Measurements from ENCODE around the gene CNGB1. TPM values are rescaled to one million over a fixed set of nuclear protein-coding genes. Genes with fewer than 3 reads are reported as not detected.

Gene CNGB1
- total and polyA plus RNA-seq, 2 donors (not counting 1 experiment from before 2014, with no cell fraction given) = not detected

GRCh38 chr16:57916735-57917438 lies 54.0 kb downstream of the CNGB1 start:
- Histone ChIP-seq H3K27ac (ENCODE audit: insufficient read depth, low read length) (no peak overlapping the region), H4K20me1 (ENCODE audit: control insufficient read depth, extremely low read depth, insufficient read depth, low read length) (no peaks in the 10 kb centered on the region), H3K4me1 (ENCODE audit: control insufficient read depth, extremely low read depth, insufficient read depth, low read length) (no peaks in the 10 kb centered on the region), H3K79me2 (ENCODE audit: control insufficient read depth, insufficient read depth, low read length) (no peaks in the 10 kb centered on the region), H3K4me3 (replicated peaks in 1 of 4; ENCODE audit: control extremely low read depth in 1 of 4, insufficient read depth in 1 of 4, low read depth in 3 of 4, low read length in 4 of 4) (no peak overlapping the region), H3K9ac (ENCODE audit: insufficient read depth, low read length) (no peak overlapping the region), H3K9me3 (ENCODE audit: control insufficient read depth, insufficient read depth, low read depth, low read length) (no peaks in the 10 kb centered on the region), H2AFZ (ENCODE audit: low read length) (no peak overlapping the region), H3K36me3 (ENCODE audit: control insufficient read depth, insufficient read depth, low read length) (no peaks in the 10 kb centered on the region), H3K4me2 (ENCODE audit: extremely low read depth, insufficient read depth, low read length) (no peak overlapping the region), H3K27me3 (ENCODE audit: control insufficient read depth, insufficient read depth, low read length) (no peaks in the 10 kb centered on the region)
- DNase-seq (ENCODE audit: low read depth in 2 of 2) = no peak
- TF ChIP-seq, protein P1, sequence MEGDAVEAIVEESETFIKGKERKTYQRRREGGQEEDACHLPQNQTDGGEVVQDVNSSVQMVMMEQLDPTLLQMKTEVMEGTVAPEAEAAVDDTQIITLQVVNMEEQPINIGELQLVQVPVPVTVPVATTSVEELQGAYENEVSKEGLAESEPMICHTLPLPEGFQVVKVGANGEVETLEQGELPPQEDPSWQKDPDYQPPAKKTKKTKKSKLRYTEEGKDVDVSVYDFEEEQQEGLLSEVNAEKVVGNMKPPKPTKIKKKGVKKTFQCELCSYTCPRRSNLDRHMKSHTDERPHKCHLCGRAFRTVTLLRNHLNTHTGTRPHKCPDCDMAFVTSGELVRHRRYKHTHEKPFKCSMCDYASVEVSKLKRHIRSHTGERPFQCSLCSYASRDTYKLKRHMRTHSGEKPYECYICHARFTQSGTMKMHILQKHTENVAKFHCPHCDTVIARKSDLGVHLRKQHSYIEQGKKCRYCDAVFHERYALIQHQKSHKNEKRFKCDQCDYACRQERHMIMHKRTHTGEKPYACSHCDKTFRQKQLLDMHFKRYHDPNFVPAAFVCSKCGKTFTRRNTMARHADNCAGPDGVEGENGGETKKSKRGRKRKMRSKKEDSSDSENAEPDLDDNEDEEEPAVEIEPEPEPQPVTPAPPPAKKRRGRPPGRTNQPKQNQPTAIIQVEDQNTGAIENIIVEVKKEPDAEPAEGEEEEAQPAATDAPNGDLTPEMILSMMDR (conservative IDR thresholded peaks at IDR 0.05 in 1 of 2, IDR thresholded peaks at IDR 0.05 in 1 of 2; ENCODE audit: low read depth in 1 of 2, low read length in 2 of 2) = no peak
- no peak for TF ChIP-seq EZH2 (IDR thresholded peaks at IDR 0.05; ENCODE audit: low read length, missing control alignments)

DNA sequence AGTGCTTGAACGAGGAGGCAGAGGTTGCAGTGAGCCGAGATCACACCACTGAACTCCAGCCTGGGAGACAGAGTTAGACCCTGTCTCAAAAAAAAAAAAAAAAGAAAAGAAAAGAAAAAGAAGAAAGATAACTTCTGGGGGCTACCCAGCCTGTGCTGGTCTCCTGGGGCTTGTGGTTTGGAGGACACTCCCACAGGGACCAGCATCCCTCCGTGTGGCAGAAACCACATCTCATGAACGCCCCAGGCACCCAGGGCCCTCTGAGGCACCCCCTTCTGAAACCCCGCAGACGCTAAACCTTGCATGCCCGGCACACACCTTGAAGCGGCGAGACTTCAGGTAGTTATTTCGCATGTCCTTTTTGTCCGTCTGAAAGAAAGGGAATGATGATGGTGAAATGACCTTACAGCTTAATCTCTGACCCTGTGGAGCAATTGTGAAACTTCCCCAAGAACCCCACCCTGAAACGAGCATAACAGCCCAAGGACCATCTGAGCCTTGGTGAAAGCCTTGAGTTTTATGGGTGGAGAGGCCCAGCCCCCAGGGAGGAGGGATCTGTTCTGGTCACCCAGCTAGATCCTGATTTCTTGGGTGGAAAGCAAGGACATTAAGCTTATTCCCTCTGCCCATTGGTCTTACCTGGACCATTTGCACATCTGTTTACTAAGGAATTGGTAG lies 55.0 kb downstream of the CNGB1 start:
- Histone ChIP-seq H3K9me3 (ENCODE audit: control insufficient read depth, insufficient read depth, low read depth, low read length) (no peaks in the 10 kb centered on the region), H3K27me3 (ENCODE audit: control insufficient read depth, insufficient read depth, low read length) (no peaks in the 10 kb centered on the region), H3K27ac (ENCODE audit: insufficient read depth, low read length) (no peak overlapping the region), H3K4me1 (ENCODE audit: control insufficient read depth, extremely low read depth, insufficient read depth, low read length) (no peaks in the 10 kb centered on the region), H3K36me3 (ENCODE audit: control insufficient read depth, insufficient read depth, low read length) (no peaks in the 10 kb centered on the region), H3K79me2 (ENCODE audit: control insufficient read depth, insufficient read depth, low read length) (no peaks in the 10 kb centered on the region), H4K20me1 (ENCODE audit: control insufficient read depth, extremely low read depth, insufficient read depth, low read length) (no peaks in the 10 kb centered on the region), H3K4me3 (replicated peaks in 1 of 4; ENCODE audit: control extremely low read depth in 1 of 4, insufficient read depth in 1 of 4, low read depth in 3 of 4, low read length in 4 of 4) (no peak overlapping the region), H3K9ac (ENCODE audit: insufficient read depth, low read length) (no peak overlapping the region), H2AFZ (ENCODE audit: low read length) (no peak overlapping the region), H3K4me2 (ENCODE audit: extremely low read depth, insufficient read depth, low read length) (no peak overlapping the region)
- TF ChIP-seq, protein P1 (conservative IDR thresholded peaks at IDR 0.05 in 1 of 2, IDR thresholded peaks at IDR 0.05 in 1 of 2; ENCODE audit: low read depth in 1 of 2, low read length in 2 of 2) = no peak
- no peak for TF ChIP-seq EZH2 (IDR thresholded peaks at IDR 0.05; ENCODE audit: low read length, missing control alignments)
- DNase-seq (ENCODE audit: low read depth in 2 of 2) = no peak

DNA sequence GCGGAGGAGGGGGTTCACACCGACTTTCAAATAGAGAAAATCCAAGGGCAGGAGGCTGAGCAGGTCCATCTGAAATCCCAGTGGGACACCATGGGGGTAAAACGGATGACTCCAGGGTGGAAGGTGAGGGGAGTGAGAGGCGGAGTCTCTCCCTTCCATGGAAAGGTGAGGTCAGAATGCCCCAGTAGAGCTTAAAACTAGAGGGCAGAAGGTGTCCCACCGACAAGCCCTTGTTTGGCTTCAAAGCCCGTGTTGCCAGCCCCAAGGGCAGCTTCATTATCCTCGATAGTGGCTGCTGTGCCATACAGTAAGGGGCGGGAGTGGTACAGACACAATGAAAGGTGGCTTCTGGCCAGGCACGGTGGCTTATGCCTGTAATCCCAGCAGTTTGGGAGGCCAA lies 55.7 kb downstream of the CNGB1 start:
- H3K4me1 ChIP-seq (ENCODE audit: control insufficient read depth, extremely low read depth, insufficient read depth, low read length) = no peaks in the 10 kb centered on the region
- H3K36me3 ChIP-seq (ENCODE audit: control insufficient read depth, insufficient read depth, low read length) = no peaks in the 10 kb centered on the region
- no peaks in the 10 kb centered on the region for H3K79me2 ChIP-seq (ENCODE audit: control insufficient read depth, insufficient read depth, low read length)
- H3K4me3 ChIP-seq (replicated peaks in 1 of 4; ENCODE audit: control extremely low read depth in 1 of 4, insufficient read depth in 1 of 4, low read depth in 3 of 4, low read length in 4 of 4) = no peak overlapping the region
- no peaks in the 10 kb centered on the region for H3K9me3 ChIP-seq (ENCODE audit: control insufficient read depth, insufficient read depth, low read depth, low read length)
- no peak overlapping the region for H3K4me2 ChIP-seq (ENCODE audit: extremely low read depth, insufficient read depth, low read length)
- TF ChIP-seq, protein P1 (conservative IDR thresholded peaks at IDR 0.05 in 1 of 2, IDR thresholded peaks at IDR 0.05 in 1 of 2; ENCODE audit: low read depth in 1 of 2, low read length in 2 of 2) = no peak
- TF ChIP-seq EZH2 (IDR thresholded peaks at IDR 0.05; ENCODE audit: low read length, missing control alignments) = no peak
- no peak overlapping the region for H2AFZ ChIP-seq (ENCODE audit: low read length)
- no peaks in the 10 kb centered on the region for H3K27me3 ChIP-seq (ENCODE audit: control insufficient read depth, insufficient read depth, low read length)
- H3K27ac ChIP-seq (ENCODE audit: insufficient read depth, low read length) = no peak overlapping the region
- H3K9ac ChIP-seq (ENCODE audit: insufficient read depth, low read length) = no peak overlapping the region
- H4K20me1 ChIP-seq (ENCODE audit: control insufficient read depth, extremely low read depth, insufficient read depth, low read length) = no peaks in the 10 kb centered on the region
- no peak for DNase-seq (ENCODE audit: low read depth in 2 of 2)

All from fibroblast of lung (primary cell).